ENCODE results near the gene ZC3H6. TPM values are rescaled to one million over a fixed set of nuclear protein-coding genes. Genes with fewer than 3 reads are reported as not detected.

Gene ZC3H6
- total RNA-seq, 1 donor from 2014 or later = 7.3 TPM

DNA sequence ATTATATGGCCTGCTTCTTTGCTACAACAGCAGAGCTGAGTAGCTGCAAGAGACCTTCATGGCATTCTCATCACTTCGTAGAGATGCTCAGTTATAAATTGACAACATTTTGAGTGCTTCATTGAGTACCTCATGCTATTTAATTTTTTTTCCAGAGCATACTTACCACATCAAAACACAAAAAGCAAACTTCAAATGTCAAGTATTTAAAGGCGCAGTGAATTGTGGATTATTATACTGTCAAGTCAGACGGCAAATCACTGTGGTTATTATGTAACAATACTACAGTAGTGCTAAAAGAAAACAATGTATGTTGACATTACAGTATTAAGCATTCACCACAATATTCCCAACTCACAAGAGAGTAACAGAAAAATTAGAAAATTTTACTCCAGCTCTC lies 33.0 kb upstream of the ZC3H6 start:
- no peaks in the 10 kb centered on the region for H3K27me3 Mint-ChIP-seq
- no peaks in the 10 kb centered on the region for H3K9me3 Mint-ChIP-seq (ENCODE audit: low read depth)
- no peaks in the 10 kb centered on the region for H3K4me1 Mint-ChIP-seq (ENCODE audit: low read depth)
- H3K4me3 Mint-ChIP-seq (ENCODE audit: low read depth) = no peak overlapping the region
- no peak overlapping the region for H3K27ac Mint-ChIP-seq
- DNase-seq (ENCODE audit: low spot score, unreplicated experiment) = no peak
- TF ChIP-seq, protein P1, sequence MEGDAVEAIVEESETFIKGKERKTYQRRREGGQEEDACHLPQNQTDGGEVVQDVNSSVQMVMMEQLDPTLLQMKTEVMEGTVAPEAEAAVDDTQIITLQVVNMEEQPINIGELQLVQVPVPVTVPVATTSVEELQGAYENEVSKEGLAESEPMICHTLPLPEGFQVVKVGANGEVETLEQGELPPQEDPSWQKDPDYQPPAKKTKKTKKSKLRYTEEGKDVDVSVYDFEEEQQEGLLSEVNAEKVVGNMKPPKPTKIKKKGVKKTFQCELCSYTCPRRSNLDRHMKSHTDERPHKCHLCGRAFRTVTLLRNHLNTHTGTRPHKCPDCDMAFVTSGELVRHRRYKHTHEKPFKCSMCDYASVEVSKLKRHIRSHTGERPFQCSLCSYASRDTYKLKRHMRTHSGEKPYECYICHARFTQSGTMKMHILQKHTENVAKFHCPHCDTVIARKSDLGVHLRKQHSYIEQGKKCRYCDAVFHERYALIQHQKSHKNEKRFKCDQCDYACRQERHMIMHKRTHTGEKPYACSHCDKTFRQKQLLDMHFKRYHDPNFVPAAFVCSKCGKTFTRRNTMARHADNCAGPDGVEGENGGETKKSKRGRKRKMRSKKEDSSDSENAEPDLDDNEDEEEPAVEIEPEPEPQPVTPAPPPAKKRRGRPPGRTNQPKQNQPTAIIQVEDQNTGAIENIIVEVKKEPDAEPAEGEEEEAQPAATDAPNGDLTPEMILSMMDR (IDR thresholded peaks at IDR 0.05; ENCODE audit: unreplicated experiment) = no peak
- peaks cover 6% of the 10 kb centered on the region for H3K36me3 Mint-ChIP-seq (ENCODE audit: insufficient read depth)

DNA sequence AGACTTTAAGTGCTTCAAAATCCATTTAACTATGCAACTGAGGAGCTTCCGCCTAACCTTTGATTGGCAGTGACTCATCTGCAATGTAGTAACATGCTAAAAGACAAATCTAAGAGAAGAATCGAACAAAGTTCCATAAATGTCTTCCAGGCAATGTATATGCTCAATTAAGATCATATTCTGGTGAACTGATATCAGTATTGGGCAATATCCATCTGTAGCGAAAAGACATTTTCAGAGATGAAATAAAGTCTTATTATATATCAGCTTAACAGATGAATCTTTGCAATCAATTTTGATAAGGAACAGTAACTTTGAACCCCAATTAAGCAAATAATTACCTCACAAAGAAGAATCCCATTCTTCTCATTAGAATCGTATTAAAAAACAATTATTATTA lies 32.2 kb upstream of the ZC3H6 start:
- Mint-ChIP-seq H3K4me3 (ENCODE audit: low read depth) (no peak overlapping the region), H3K36me3 (ENCODE audit: insufficient read depth) (peaks cover 6% of the 10 kb centered on the region), H3K27me3 (no peaks in the 10 kb centered on the region), H3K9me3 (ENCODE audit: low read depth) (no peaks in the 10 kb centered on the region), H3K4me1 (ENCODE audit: low read depth) (no peaks in the 10 kb centered on the region), H3K27ac (no peak overlapping the region)
- TF ChIP-seq, protein P1 (IDR thresholded peaks at IDR 0.05; ENCODE audit: unreplicated experiment) = no peak
- DNase-seq (ENCODE audit: low spot score, unreplicated experiment) = no peak

DNA sequence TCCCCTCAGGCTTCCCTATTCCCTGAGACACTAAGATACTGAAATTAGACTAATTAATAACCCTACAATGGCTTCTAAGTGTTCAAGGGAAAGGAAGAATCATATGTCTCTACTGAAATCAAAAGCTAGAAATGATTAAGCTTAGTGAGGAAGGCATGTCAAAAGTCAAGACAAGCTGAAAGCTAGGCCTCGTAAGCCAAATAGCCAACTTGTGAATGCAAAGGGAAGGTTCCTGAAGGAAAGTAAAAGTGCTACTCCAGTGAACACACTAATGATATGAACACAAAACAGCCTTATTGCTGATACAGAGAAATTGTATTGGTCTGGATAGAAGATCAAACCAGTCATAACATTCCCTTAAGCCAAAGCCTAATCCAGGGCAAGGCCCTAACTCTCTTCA lies 30.5 kb upstream of the ZC3H6 start:
- no peak overlapping the region for H3K4me3 Mint-ChIP-seq (ENCODE audit: low read depth)
- H3K9me3 Mint-ChIP-seq (ENCODE audit: low read depth) = no peaks in the 10 kb centered on the region
- H3K4me1 Mint-ChIP-seq (ENCODE audit: low read depth) = no peaks in the 10 kb centered on the region
- no peak overlapping the region for H3K27ac Mint-ChIP-seq
- H3K27me3 Mint-ChIP-seq = no peaks in the 10 kb centered on the region
- DNase-seq (ENCODE audit: low spot score, unreplicated experiment) = no peak
- TF ChIP-seq, protein P1 (IDR thresholded peaks at IDR 0.05; ENCODE audit: unreplicated experiment) = no peak
- peaks cover 6% of the 10 kb centered on the region for H3K36me3 Mint-ChIP-seq (ENCODE audit: insufficient read depth)

GRCh38 chr2:112251271-112251670 lies 24.1 kb upstream of the ZC3H6 start:
- H3K36me3 Mint-ChIP-seq (ENCODE audit: insufficient read depth) = peaks cover 2% of the 10 kb centered on the region
- H3K4me1 Mint-ChIP-seq (ENCODE audit: low read depth) = peaks cover 3% of the 10 kb centered on the region
- no peak overlapping the region for H3K4me3 Mint-ChIP-seq (ENCODE audit: low read depth)
- no peaks in the 10 kb centered on the region for H3K27me3 Mint-ChIP-seq
- no peaks in the 10 kb centered on the region for H3K9me3 Mint-ChIP-seq (ENCODE audit: low read depth)
- no peak for DNase-seq (ENCODE audit: low spot score, unreplicated experiment)
- TF ChIP-seq, protein P1 (IDR thresholded peaks at IDR 0.05; ENCODE audit: unreplicated experiment) = no peak
- no peak overlapping the region for H3K27ac Mint-ChIP-seq

DNA sequence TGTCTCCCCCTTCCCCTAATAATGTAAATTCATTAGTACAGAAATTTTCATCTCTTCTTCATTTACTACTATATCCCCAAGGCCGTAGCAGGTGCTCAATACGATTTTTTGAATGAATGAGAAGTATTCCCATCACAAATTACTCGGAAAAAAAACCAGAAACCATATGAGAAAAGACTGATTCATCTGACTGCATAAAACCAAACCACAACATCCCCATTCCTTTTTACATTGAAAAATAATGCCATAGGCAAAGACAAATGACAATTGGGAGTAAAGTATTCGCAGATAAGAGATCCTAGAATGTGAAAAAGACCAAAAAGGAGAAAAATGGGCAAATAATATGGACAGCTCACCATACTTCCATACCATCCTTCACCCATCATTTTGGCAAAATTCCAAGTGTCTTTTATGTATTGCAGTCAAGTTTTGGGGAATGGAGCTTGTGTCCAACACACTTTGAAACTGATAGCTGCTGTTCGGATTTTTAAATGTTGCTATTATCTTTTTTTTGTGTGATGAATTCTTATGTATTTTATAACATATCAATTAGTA lies 22.1 kb upstream of the ZC3H6 start:
- DNase-seq (ENCODE audit: low spot score, unreplicated experiment) = no peak
- Mint-ChIP-seq H3K27me3 (no peaks in the 10 kb centered on the region), H3K4me1 (ENCODE audit: low read depth) (peaks cover 3% of the 10 kb centered on the region), H3K36me3 (ENCODE audit: insufficient read depth) (no peaks in the 10 kb centered on the region), H3K9me3 (ENCODE audit: low read depth) (no peaks in the 10 kb centered on the region), H3K27ac (no peak overlapping the region), H3K4me3 (ENCODE audit: low read depth) (no peak overlapping the region)
- TF ChIP-seq, protein P1 (IDR thresholded peaks at IDR 0.05; ENCODE audit: unreplicated experiment) = no peak

All from progenitor cell of endocrine pancreas (in vitro differentiated cells).